Smooth muscle cell (in vitro differentiated cells): ENCODE data around the gene CEP250. TPM values are rescaled to one million over a fixed set of nuclear protein-coding genes. Genes with fewer than 3 reads are reported as not detected.

Experiments
- DNase-seq: peaks from one replicate; lab custom pipeline; 2025; ENCODE audit not compliant: unreplicated experiment; lab: John Stamatoyannopoulos, UW
- H2AFZ ChIP-seq: fragments of 200-600 bp; sonication (generic); 2 replicates; pipeline ENCODE4 v1.6.0; 2016; ENCODE audit warnings: antibody characterized with exemption, low read depth, mild to moderate bottlenecking
- H3F3A ChIP-seq: fragments of 200-600 bp; sonication (generic); 2 replicates; pipeline ENCODE4 v1.6.0; 2017; ENCODE audit warnings: antibody characterized with exemption, low read depth
- H3K27ac ChIP-seq: fragments of 200-600 bp; sonication (generic); 2 replicates; pipeline ENCODE4 v1.5.1; 2016; ENCODE audit warnings: low read depth, mild to moderate bottlenecking
- H3K27me3 ChIP-seq: fragments of 200-600 bp; sonication (generic); 2 replicates; pipeline ENCODE4 v1.6.1; 2016; ENCODE audit warnings: low read depth, mild to moderate bottlenecking
- H3K36me3 ChIP-seq: fragments of 200-600 bp; sonication (generic); 2 replicates; pipeline ENCODE4 v1.5.1; 2016; ENCODE audit warnings: low read depth
- H3K4me1 ChIP-seq: fragments of 200-600 bp; sonication (generic); 2 replicates; pipeline ENCODE4 v1.5.1; 2016; ENCODE audit warnings: low read depth
- H3K4me2 ChIP-seq: fragments of 200-600 bp; sonication (generic); 2 replicates; pipeline ENCODE4 v1.6.0; 2016; ENCODE audit warnings: mild to moderate bottlenecking
- H3K4me3 ChIP-seq: fragments of 200-600 bp; sonication (generic); 2 replicates; pipeline ENCODE4 v1.5.1; 2016; ENCODE audit warnings: mild to moderate bottlenecking
- H3K79me2 ChIP-seq: fragments of 200-600 bp; sonication (generic); 2 replicates; pipeline ENCODE4 v1.6.0; 2016; ENCODE audit warnings: low read depth, mild to moderate bottlenecking
- H3K9ac ChIP-seq: fragments of 200-600 bp; sonication (generic); 2 replicates; pipeline ENCODE4 v1.6.0; 2016; ENCODE audit warnings: low read depth
- H3K9me3 ChIP-seq: fragments of 200-600 bp; sonication (generic); replicated peaks from 2 replicates; pipeline ENCODE4 v1.5.1; 2016; ENCODE audit warnings: low read depth
- H4K20me1 ChIP-seq: fragments of 200-600 bp; sonication (generic); 2 replicates; pipeline ENCODE4 v1.6.0; 2016; ENCODE audit warnings: low read depth
- WGBS: methylation state at CpG from one replicate; pipeline ENCODE4 v1.1.7; 2016; ENCODE audit warnings: low lambda C conversion rate; 5-methylcytosine and 5-hydroxymethylcytosine counted together
- polyA plus RNA-seq: library from polyadenylated mRNA; unstranded; fragments of >200 nt; fragmentation: Nextera tagmentation; extraction: Ambion mirVana; gene quantifications from 2 replicates; pipeline ENCODE4 v1.2.1, GENCODE V29; 2016
- total RNA-seq: library from RNA; depleted of rRNA; stranded (reverse); fragments of >200 nt; gene quantifications from 2 replicates; pipeline ENCODE4 v1.2.3, GENCODE V29; 2014
- TF ChIP-seq, protein P1 (sequence below): fragments of 200-600 bp; sonication (generic); IDR thresholded peaks from 2 replicates; pipeline ENCODE4 v1.5.1; 2017; ENCODE audit warnings: borderline replicate concordance, mild to moderate bottlenecking, antibody characterized with exemption; ENCODE audit not compliant: insufficient read depth, poor library complexity, severe bottlenecking

CEP250 gene
- total and polyA plus RNA-seq, 2 experiments from 2014 or later = 16.0 to 22.1 TPM

DNA sequence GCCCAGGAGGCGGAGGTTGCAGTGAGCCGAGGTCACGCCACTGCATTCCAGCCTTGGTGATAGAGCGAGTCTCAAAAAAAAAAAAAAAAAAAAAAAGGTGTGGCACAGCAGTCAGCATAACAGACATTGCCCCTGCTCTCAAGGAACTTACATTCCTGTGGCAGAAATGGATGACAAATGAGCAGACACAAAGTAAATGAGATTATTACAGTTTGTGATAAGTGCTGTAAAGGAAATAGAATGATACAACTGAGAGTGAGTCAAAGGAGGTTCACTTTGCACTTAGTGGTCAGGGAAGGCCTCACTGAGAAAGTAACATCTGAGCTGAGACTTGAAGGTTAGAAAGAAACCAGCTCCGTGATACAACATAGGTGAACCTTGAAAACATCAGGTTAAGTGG is 36.4 kb downstream of the CEP250 start:
- Histone ChIP-seq H3K9ac (no peak overlapping the region), H3K4me2 (no peak overlapping the region), H3K9me3 (no peaks in the 10 kb centered on the region), H2AFZ (no peak overlapping the region), H3K4me3 (no peak overlapping the region), H3K4me1 (no peaks in the 10 kb centered on the region), H4K20me1 (no peaks in the 10 kb centered on the region), H3K27me3 (no peaks in the 10 kb centered on the region), H3F3A (no peaks in the 10 kb centered on the region), H3K27ac (no peak overlapping the region), H3K79me2 (no peaks in the 10 kb centered on the region), H3K36me3 (peaks cover 14% of the 10 kb centered on the region)
- WGBS = 89% methylated on average over 5 of the region's 5 CpGs
- TF ChIP-seq, protein P1, sequence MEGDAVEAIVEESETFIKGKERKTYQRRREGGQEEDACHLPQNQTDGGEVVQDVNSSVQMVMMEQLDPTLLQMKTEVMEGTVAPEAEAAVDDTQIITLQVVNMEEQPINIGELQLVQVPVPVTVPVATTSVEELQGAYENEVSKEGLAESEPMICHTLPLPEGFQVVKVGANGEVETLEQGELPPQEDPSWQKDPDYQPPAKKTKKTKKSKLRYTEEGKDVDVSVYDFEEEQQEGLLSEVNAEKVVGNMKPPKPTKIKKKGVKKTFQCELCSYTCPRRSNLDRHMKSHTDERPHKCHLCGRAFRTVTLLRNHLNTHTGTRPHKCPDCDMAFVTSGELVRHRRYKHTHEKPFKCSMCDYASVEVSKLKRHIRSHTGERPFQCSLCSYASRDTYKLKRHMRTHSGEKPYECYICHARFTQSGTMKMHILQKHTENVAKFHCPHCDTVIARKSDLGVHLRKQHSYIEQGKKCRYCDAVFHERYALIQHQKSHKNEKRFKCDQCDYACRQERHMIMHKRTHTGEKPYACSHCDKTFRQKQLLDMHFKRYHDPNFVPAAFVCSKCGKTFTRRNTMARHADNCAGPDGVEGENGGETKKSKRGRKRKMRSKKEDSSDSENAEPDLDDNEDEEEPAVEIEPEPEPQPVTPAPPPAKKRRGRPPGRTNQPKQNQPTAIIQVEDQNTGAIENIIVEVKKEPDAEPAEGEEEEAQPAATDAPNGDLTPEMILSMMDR = no peak
- no peak for DNase-seq

DNA sequence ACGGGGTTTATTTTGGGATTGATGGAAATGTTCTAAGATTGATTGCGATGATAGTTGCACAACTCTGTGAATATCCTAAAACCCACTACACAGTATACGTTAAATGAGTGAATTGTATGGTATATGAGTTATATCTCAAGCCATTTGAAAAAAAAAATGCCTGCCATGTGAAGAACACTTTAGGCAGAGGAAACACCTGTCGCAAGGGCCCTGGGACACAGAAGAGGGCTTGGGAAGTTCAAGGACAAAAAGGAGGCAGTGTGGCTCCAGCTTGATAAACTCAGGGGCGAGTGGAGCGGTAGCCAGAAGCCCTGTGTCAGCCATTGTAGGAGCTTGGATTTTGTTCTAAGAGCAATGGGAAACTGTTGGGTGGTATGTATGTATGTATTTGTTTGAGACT is 37.0 kb downstream of the CEP250 start:
- no peak overlapping the region for H3K4me2 ChIP-seq
- H3K9ac ChIP-seq = no peak overlapping the region
- no peaks in the 10 kb centered on the region for H3F3A ChIP-seq
- 96% methylated on average over 6 of the region's 6 CpGs for WGBS
- peaks cover 17% of the 10 kb centered on the region for H3K36me3 ChIP-seq
- H2AFZ ChIP-seq = no peak overlapping the region
- H3K79me2 ChIP-seq = no peaks in the 10 kb centered on the region
- no peaks in the 10 kb centered on the region for H4K20me1 ChIP-seq
- H3K9me3 ChIP-seq = no peaks in the 10 kb centered on the region
- no peaks in the 10 kb centered on the region for H3K4me1 ChIP-seq
- TF ChIP-seq, protein P1 = no peak
- no peak overlapping the region for H3K4me3 ChIP-seq
- no peaks in the 10 kb centered on the region for H3K27me3 ChIP-seq
- H3K27ac ChIP-seq = no peak overlapping the region
- DNase-seq = no peak

GRCh38 chr20:35496481-35496880 is 41.1 kb downstream of the CEP250 start:
- TF ChIP-seq, protein P1 = no peak

DNA sequence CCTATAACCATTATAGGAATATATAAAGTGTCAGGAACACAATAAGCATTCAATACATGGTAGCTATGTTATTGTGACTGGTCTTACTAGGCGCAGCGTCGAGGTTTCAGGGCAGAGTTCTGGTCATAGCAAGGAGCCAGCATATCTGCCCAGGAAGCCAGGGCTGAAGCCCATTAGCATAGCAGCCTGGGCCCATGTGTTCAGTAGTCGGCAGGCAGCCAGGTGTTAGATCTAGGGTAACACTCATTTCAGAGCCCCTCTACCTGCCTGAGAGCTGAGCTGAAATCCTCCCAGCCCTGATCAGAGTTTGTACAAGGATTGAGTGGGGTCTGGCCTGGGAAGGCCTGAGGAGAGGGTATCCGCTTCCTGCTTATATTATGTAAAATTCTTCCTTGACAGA is 41.9 kb downstream of the CEP250 start:
- no peaks in the 10 kb centered on the region for H3K4me1 ChIP-seq
- no peaks in the 10 kb centered on the region for H3K9me3 ChIP-seq
- H2AFZ ChIP-seq = no peak overlapping the region
- H3K4me2 ChIP-seq = no peak overlapping the region
- peaks cover 14% of the 10 kb centered on the region for H3K36me3 ChIP-seq
- H3K79me2 ChIP-seq = no peaks in the 10 kb centered on the region
- H4K20me1 ChIP-seq = no peaks in the 10 kb centered on the region
- no peak for DNase-seq
- H3K27me3 ChIP-seq = no peaks in the 10 kb centered on the region
- H3K9ac ChIP-seq = no peak overlapping the region
- WGBS = 97% methylated on average over 5 of the region's 5 CpGs
- no peaks in the 10 kb centered on the region for H3F3A ChIP-seq
- H3K27ac ChIP-seq = no peak overlapping the region
- TF ChIP-seq, protein P1 = no peak
- H3K4me3 ChIP-seq = no peak overlapping the region

More at GRCh38 chr20:35496481-35496880, 41.1 kb downstream of the CEP250 start:
- Histone ChIP-seq H3K4me3 (no peak overlapping the region), H3K4me1 (no peaks in the 10 kb centered on the region), H3K4me2 (no peak overlapping the region), H3K79me2 (no peaks in the 10 kb centered on the region), H4K20me1 (no peaks in the 10 kb centered on the region), H3K9ac (no peak overlapping the region), H3K27me3 (no peaks in the 10 kb centered on the region), H2AFZ (no peak overlapping the region), H3K9me3 (no peaks in the 10 kb centered on the region), H3F3A (no peaks in the 10 kb centered on the region), H3K27ac (no peak overlapping the region), H3K36me3 (peaks cover 18% of the 10 kb centered on the region)
- DNase-seq = no peak
- WGBS = 98% methylated on average over 3 of the region's 3 CpGs
